Measurements from ENCODE around the gene THAP5.

Gene THAP5

DNA sequence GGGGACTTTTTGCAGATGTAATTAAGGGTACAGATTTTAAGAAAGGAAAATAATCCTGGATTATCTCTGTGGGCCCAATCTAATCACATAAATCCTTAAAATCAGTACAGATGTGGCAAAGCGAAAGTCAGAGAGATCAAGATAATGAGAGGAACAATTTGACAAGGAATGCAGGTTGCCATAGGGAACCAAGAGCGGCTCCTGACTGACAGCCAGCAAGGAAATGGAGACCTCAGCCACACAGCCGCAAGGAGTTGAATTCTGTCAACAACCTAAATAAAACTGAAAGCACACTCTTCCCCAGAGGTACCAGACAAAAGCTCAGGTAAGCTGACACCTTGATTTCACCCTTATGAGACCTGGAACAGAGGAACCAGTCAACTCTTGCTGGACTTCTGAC, 40.2 kb downstream of the THAP5 start:
- no peak for DNase-seq (ENCODE audit: low spot score)

DNA sequence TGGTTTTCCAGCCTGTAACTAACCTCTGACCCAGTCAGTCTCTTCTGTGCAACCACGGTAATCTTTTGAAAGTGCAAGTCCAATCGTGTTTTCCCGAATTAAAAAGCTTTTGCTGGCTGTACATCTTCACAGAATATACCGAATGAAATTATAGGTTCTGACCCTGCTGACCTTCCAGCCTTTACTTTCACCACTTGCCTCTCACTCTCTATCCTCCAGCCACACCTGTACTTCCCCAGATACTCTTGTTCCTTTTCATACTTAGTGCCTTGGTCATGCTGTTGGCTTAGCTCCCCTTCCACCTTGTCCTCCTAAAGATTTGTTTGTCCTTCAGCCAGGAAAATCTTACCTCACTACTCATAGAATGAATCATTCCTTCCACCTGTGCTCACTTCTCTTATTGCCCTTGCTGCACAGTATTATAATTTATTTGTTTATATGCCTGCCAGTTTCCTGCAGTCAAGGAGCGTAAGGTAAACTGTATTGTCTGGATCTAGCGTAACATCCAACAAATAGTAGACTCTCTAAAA, 41.3 kb downstream of the THAP5 start:
- no peak for DNase-seq (ENCODE audit: low spot score)

DNA sequence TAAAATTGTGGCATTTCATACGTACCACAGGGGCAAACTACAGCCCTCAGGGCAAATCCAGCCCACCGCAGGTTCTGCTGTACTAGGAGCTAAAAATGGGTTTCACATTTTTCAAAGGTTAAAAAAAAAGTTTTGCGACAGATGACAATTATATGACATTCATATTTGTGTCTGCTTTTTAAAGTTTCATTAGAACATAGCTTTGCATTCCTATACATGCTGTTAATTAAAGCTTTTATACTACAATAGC, 42.8 kb downstream of the THAP5 start:
- no peak for DNase-seq (ENCODE audit: low spot score)

DNA sequence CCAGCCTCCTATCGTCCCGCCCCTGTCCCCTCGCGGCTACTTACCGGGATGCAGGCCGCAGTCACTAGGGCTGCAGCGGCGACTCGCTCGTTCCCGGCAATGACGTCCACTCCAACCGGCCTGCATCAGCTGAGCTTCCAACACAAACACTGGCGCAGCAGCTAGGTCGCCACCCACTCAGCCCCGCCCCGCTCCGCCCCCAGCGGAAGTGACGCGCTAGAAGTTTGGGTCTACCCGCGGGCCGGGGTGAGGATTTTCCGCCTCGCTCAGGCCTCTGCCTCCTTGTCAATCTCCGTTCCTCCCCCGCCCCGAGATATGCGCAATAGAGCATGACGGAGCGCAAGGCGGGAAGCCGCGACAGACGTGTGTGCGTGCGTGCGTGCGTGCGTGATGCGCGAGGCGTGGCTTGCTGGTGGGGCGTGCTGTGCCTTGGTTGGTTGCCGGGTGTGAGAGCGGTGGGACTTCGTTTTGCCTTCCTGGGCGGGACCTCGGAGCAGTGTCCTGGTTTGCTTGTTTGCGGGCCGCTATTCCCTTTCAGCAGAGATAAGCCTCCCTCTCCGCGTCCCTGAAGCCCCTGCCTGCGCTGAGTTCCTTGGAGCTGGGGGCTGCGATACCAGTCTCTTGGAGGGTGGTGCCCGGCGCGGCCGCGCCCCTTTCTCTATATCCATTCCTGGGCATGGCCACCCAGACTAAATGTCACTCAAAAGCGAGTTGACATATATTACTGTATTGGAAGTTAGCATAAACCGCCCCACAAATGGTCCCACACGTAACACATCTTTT, 43.3 kb downstream of the THAP5 start, which contains the start of gene PNPLA8:
PNPLA8 (minus strand) TSS at position 151 of the 783 bp plus-strand sequence. CDS start 10,644 bp downstream, outside the sequence.
- peak; percentile 99 for DNase-seq (ENCODE audit: low spot score)

DNA sequence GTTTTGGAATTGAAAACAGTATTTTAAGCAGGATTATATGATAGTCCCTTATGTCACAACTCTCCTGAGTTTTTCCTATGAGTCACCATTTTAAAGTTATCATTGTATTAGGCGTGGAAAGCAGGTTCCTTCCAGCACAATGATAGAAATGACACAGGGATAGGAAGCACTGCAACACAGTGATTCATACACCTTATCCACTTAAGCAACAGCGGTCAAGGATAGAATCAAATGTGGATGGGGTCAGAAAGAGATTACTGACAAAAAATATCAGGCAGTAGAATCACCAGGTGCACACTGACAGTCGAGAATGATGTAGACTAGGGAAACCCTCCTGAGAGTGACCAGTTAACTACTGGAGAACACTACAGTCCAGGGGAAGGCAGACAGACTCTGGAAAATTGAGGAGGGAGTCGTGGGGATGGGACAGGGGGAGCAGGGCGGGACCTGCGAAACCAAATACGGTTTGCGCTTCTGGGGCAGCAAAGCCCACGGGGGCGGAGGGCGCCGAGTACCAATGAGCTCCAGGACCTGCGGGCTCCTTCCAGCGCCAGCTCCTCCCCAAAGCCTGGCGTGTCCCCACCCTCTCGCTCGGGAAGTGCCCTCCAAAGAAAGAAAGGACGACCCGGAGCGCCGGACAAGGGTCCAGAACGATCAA, 44.0 kb downstream of the THAP5 start:
- peak; percentile 4 for DNase-seq (ENCODE audit: low spot score)

DNA sequence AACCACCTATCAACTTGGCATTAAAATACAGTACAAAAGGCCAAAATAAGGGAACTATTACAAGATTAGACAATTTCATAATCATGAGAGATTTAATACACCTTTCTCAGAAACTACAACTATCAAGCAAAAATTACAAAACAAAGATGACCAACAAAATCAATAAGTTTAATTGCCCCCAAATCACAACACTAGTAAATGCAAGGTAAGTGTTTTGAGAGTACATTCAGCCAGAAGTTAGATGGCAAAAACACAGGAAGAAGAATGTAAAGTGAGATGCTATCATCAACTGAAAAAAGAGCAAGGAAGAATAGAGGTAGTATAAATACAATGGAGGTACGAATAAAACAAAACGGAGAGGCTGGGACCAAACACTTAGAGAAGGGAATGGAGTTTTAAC, 46.7 kb downstream of the THAP5 start:
- DNase-seq (ENCODE audit: low spot score) = no peak

DNA sequence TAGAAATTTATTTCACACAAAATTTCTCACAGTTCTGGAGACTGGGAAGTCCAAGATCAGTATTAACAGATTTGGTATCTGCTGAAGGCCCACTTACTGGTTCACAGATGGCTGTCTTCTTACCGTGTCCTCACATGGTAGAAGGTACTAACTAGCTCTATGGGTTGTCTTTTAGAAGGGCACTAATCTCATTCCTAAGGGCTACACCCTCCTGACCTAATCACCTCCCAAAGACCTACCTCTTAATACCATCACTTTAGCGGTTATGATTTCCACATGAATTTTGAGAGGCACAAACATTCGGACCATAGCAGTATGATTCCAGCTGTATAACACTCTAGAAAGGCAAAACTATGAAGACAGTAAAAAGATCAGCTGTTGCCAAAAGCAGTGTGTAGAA, 51.6 kb downstream of the THAP5 start:
- no peak for DNase-seq (ENCODE audit: low spot score)

DNA sequence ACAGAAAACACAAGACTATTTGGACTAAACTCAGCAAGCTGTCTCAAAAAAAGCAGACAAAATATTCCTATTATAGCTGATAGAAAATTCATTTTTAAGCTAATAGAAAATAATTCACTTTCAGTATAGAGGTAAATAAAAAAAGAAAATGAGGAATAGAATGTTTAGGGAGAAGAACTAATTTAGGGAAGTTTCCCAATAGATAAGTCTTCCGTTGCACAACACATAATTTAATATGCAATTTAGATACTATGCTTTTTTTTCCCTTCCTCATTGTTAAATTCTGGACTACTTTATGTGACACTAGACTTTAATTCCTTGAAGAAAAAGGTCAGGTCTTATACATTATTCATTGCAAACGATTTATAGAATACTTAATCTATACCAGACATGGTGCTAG, 53.9 kb downstream of the THAP5 start:
- no peak for DNase-seq (ENCODE audit: low spot score)

DNA sequence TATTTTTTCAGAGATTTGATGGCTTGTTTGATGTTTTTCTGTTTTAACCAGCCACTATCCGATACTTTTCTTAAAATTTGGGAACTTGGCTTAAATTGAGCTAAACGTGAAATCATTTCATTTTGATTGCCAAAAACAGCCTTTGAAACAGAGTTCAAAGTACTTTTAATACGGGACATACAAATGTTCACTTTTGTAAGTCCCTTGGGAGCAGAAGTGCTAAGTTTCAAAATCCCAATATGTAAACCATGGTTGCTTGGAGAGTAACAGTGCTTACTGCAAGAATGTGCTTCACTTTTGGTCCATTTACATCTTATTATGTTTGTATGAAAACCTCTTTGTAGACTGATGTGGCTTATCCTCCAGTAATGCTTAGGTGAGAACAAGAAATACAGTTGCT, 54.5 kb downstream of the THAP5 start:
- no peak for DNase-seq (ENCODE audit: low spot score)

All from CD4-positive, alpha-beta T cell treated with Interleukin-2 at 100 ng/mL for 4 hours (primary cell).